Stimulated activated CD8-positive, alpha-beta memory T cell treated with anti-CD3 and anti-CD28 coated beads, Interleukin-15, amount 100 ng/mL, for 4 hours (primary cell): ENCODE data around the gene CCDC149.

Experiments
- DNase-seq, 2 donors: peaks; one replicate each; pipeline ENCODE4 v3.0.0-alpha.2; 2020; ENCODE audit warnings: low read depth in 2 of 2

CCDC149 gene

DNA sequence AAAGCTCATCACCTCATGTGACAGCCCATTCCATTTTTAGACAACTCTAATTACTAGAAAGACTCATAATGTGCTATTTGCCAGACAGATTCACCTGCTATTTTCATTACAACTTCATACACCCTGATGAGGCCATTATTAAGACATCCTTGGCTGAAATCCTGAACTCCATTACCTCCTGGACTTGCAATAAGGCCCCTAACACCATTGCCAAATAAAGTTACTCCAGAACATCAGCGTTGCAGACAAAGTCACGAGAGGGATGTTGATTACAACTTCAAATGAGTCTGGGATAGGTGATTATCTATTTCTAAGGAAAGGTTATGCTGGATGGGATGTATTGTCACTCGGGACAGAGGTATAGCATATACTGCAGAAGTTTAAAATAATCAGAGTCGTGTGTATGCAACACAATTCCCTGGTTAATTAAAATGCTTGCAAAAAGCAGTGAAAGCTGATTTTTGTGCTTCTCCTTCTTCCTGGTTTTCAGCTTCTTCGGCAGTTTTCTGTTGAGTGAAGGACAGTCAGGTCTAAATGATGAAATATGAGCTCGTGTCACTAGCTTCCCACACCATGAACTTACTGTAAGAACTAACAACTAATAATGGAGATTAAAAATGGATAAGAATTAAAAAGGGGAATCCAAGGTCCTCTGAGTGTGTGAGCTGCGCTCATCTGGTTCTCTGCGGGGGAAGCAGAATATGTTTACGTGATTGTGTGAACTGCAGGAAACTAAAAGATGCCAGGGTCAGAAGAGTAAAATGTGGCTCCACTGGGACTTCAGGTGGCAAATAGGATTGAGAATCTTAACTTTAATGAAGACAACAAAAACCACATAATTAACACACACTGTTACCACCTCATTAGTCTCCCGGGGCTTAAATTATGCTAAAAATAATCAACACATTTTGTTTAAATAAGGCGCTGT lies 135.0 kb downstream of the CCDC149 start:
- DNase-seq, result no peak

- DNase-seq, result no peak
Measured at GRCh38 chr4:24775750-24776149, 137.1 kb downstream of the CCDC149 start.

GRCh38 chr4:24775032-24775605 lies 137.7 kb downstream of the CCDC149 start:
- no peak for DNase-seq

GRCh38 chr4:24774452-24774851 lies 138.4 kb downstream of the CCDC149 start:
- no peak for DNase-seq

GRCh38 chr4:24772952-24773351 lies 139.9 kb downstream of the CCDC149 start:
- no peak for DNase-seq

- DNase-seq, result no peak
Measured at GRCh38 chr4:24772061-24772705, 140.7 kb downstream of the CCDC149 start.

DNA sequence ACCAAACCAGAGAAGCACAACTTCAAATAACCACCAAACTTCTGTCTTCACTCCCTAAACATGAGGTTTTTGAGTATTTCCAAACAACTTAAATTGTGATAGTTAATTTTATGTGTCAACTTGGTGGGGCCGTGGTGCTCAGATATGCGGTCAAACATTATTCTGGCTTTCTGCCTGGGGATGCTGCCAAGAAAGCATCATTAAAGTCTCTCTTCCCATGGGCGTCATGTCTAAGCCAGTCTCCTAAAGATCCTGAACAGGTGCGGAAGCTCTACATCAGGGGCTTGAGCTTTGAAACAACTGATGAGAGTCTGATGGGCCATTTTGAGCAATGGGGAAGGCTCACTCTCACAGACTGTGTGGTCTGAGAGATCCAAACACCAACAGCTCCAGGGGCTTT lies 141.6 kb downstream of the CCDC149 start:
- DNase-seq, result no peak

DNA sequence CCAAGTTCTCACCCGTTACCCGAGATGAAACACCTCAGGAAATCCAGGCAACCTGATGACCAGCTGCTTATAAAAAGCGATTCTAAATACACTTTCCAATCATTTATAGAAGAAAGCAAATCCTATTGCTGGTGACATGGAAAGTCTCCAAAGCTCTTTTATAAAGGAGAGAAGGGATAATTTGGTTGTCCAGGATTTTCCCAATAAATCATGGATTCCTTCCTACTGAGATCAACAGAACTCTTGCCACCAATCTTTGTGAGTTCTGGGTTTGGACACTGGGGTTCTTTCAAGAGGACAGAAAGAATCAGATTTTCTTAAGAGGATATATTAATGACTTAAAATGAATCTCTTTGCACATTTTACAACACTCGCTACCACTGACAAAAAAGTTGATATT lies 142.2 kb downstream of the CCDC149 start:
- DNase-seq, result no peak

DNA sequence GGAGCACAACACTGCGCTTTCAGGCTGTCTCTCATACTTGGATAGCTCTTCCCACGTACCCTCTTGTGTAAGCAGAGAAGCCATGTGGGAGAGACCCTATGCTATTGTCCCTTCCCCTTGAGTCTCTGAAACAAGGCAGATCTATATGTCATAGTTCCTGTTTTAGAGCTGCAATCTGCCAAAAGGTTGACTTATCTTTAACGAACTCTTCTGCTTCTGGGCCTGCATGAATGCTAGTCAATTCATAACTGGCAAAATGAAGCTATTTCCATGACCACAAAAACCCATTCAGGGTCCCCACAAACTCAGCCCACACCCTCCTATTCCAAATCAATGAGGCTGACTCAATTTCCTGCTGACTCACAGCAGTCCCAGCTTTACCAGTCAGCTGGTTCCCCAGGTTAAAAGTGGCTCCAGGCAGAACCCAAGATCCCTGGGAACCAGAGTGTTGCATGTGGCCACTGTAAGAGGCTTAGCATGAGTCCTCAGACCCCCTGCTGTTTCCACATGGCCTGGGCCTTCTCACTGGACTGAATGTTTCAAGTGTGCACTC lies 142.7 kb downstream of the CCDC149 start:
- no peak for DNase-seq

- no peak for DNase-seq
Measured at GRCh38 chr4:24769571-24769970, 143.3 kb downstream of the CCDC149 start.

DNA sequence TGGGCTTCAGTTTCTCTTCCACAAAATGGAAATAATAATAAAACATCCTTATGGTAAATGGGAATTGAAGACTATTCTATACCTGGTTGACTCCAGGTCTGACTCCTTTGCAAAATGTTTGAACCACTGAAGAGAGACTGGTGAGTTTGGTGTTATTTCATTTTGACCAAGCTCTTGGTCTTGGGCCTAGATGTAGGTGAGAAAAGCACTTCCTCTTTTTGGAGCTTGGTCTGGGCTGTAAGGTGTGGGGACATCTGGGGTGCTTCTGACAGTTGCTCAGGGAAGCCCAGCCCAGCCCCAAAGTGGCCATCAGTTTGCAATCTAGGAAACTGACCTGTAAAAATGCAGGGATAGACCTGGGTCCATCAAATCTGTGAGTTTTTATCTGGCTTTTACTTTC lies 144.2 kb downstream of the CCDC149 start:
- DNase-seq, result no peak

DNA sequence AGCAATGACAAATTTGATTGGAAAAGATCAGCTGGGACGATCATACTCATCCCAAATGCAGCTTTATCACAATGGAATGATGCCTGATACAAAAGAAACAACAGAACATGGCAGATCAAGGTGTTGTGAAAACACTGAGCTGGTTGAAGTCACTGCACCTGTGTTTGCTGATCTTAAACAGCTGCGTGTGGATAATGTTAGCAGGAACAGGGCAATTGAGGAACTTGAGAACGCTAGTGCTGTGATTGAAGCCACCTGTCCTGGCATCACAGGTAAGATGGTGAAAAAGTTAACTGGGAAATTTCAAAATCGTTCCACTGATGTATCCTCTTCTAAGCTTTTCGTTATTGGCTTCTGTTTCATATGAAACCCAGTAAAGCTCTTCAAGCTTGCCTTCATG lies 144.8 kb downstream of the CCDC149 start:
- DNase-seq, result no peak

DNA sequence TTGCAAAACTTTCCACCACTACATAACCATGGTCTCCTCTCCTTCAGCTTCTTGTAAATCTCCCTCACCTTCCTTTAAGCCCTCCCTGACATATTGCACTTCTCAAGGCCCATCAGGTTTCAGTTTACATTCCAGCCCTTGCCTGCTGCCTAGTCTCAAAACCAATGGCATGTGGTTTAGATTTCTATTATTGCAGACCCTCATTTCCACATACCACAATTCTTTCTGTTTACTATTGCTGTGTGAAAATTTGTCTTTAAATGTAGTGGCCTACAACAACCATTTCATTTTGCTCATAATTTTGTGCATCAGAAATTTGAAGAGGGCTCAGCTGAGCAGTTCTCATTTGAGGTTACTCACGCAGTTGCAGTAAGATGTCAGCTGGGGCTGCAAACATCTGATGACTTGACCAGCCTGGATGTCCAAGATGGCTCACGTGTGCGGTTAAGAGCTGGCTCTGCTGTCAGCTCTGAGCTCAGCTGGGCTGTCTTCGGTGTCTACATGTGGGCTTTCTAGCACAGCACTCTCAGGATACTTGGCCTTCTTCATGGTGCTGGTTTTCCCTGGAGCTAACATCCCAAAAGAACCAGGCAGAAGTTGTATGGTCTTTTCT lies 147.4 kb downstream of the CCDC149 start:
- DNase-seq, result no peak

- DNase-seq, result no peak
Measured at GRCh38 chr4:24764345-24764744, 148.5 kb downstream of the CCDC149 start.

DNA sequence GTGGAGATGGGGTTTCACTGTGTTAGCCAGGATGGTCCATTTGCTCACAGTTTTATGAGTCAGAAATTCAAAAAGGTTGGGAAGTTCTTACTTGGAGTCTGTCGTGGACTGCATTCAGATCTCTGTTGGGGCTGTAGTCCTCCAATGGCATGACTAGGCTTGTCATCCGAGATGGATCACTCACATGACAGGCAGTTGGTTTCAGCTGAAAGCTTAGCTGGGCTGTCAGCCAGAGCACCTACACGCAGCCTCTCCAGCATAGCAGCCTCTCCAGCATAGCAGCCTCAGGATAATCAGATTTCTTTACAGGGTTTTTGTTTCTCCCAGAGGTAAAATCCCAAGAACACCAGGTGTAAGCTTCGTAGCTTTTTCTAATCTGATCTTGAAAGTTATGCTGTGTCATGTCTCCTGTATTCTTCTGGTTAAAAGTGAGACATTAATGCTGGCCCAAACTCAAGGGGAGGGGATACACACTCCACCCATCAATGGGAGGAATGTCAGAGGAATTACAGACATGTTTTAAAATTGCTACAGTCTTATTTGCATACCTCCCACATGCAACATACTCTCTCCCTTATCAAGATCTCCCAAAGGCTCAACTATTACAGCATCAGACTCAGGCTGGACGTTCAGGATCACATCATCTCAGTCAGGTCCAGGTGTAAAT lies 149.1 kb downstream of the CCDC149 start:
- DNase-seq, result no peak
